ENCODE data around the gene EID1. TPM values are rescaled to one million over a fixed set of nuclear protein-coding genes. Genes with fewer than 3 reads are reported as not detected.

The EID1 gene
- total RNA-seq, 1 experiment from 2014 or later = 104 TPM

DNA sequence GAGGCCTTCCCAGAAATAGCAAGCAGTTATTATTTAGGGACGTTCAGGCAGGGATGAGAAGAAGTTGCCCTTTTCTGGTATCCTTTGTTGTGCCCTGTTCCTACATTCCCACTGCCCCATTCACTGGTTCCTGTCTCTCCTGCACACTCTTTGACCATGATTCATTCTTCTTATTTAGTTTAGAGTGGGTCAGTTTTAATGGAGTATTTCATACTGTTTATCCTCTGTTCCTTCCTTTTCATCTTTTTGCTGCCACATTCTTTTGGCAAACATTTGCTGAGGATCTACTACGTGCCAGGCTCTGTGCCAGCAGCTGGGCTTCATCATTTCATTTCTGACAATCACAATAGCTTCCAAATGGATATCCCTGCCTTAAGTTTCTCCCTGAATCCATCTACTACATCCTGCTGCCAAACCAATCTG lies 11.8 kb upstream of the EID1 start:
- ChIA-PET CTCF (interaction anchor here (1.1 to 1.4 kb wide), 2 partner anchors 10 to 109 kb away, joined by 3 to 5 read pairs; no protein-coding TSS in a partner anchor), POLR2A (no interaction called here)
- Mint-ChIP-seq H3K9me3 (no peaks in the 10 kb centered on the region), H3K4me3 (no peak overlapping the region), H3K36me3 (no peaks in the 10 kb centered on the region), H3K4me1 (peaks cover 11% of the 10 kb centered on the region), H3K27ac (no peak overlapping the region), H3K27me3 (ENCODE audit: low read depth) (no peaks in the 10 kb centered on the region)
- DNase-seq (ENCODE audit: low spot score) = no peak
- no peak for ATAC-seq
- no peak for TF ChIP-seq GRHL2 (CRISPR knock-in tag; IDR thresholded peaks at IDR 0.05; ENCODE audit: insufficient replicate concordance, severe bottlenecking)
- TF ChIP-seq, protein P1, sequence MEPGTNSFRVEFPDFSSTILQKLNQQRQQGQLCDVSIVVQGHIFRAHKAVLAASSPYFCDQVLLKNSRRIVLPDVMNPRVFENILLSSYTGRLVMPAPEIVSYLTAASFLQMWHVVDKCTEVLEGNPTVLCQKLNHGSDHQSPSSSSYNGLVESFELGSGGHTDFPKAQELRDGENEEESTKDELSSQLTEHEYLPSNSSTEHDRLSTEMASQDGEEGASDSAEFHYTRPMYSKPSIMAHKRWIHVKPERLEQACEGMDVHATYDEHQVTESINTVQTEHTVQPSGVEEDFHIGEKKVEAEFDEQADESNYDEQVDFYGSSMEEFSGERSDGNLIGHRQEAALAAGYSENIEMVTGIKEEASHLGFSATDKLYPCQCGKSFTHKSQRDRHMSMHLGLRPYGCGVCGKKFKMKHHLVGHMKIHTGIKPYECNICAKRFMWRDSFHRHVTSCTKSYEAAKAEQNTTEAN (CRISPR knock-in tag; IDR thresholded peaks at IDR 0.05) = no peak
- no peak for TF ChIP-seq ZNF416 (CRISPR knock-in tag; IDR thresholded peaks at IDR 0.05)
- TF ChIP-seq, protein P2, sequence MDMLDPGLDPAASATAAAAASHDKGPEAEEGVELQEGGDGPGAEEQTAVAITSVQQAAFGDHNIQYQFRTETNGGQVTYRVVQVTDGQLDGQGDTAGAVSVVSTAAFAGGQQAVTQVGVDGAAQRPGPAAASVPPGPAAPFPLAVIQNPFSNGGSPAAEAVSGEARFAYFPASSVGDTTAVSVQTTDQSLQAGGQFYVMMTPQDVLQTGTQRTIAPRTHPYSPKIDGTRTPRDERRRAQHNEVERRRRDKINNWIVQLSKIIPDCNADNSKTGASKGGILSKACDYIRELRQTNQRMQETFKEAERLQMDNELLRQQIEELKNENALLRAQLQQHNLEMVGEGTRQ (CRISPR knock-in tag; IDR thresholded peaks at IDR 0.05) = no peak
- TF ChIP-seq, protein P3, sequence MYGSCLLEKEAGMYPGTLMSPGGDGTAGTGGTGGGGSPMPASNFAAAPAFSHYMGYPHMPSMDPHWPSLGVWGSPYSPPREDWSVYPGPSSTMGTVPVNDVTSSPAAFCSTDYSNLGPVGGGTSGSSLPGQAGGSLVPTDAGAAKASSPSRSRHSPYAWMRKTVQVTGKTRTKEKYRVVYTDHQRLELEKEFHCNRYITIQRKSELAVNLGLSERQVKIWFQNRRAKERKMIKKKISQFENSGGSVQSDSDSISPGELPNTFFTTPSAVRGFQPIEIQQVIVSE (CRISPR knock-in tag; IDR thresholded peaks at IDR 0.05; ENCODE audit: borderline replicate concordance) = no peak
- TF ChIP-seq, protein P4, sequence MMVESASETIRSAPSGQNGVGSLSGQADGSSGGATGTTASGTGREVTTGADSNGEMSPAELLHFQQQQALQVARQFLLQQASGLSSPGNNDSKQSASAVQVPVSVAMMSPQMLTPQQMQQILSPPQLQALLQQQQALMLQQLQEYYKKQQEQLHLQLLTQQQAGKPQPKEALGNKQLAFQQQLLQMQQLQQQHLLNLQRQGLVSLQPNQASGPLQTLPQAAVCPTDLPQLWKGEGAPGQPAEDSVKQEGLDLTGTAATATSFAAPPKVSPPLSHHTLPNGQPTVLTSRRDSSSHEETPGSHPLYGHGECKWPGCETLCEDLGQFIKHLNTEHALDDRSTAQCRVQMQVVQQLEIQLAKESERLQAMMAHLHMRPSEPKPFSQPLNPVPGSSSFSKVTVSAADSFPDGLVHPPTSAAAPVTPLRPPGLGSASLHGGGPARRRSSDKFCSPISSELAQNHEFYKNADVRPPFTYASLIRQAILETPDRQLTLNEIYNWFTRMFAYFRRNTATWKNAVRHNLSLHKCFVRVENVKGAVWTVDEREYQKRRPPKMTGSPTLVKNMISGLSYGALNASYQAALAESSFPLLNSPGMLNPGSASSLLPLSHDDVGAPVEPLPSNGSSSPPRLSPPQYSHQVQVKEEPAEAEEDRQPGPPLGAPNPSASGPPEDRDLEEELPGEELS (CRISPR knock-in tag; IDR thresholded peaks at IDR 0.05) = no peak

DNA sequence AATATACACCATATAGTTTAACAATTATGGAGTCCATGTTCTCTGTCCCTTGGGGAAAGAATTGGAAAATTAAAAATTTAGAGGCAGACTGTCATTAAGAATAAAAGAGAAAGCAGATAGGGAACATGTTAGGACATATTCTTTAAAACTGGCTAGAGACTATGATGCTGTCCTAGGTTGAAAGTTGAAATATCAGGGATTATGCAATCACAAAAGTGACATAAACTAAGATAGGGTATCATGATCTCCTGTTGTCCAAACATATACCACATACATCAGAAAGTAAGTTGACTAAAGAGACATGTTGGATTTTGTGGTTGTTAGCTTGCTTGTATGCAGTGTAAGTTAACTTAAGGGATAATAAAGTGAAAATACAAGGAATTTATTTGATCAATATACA lies 9.9 kb upstream of the EID1 start:
- no peaks in the 10 kb centered on the region for H3K9me3 Mint-ChIP-seq
- POLR2A ChIA-PET = no interaction called here

More for the DNA sequence above, 9.9 kb upstream of the EID1 start:
- Mint-ChIP-seq H3K36me3 (no peaks in the 10 kb centered on the region), H3K4me1 (peaks cover 3% of the 10 kb centered on the region), H3K27me3 (ENCODE audit: low read depth) (no peaks in the 10 kb centered on the region), H3K27ac (no peak overlapping the region), H3K4me3 (no peak overlapping the region)
- CTCF ChIA-PET = interaction anchor here (1.2 to 1.4 kb wide), 2 partner anchors 10 to 108 kb away, joined by 3 read pairs; partner anchors contain the start of gene EID1
- no peak for ATAC-seq
- TF ChIP-seq SMAD4 (CRISPR knock-in tag; IDR thresholded peaks at IDR 0.05) (no peak), SOX15 (CRISPR knock-in tag; IDR thresholded peaks at IDR 0.05) (no peak), ZNF121 (CRISPR knock-in tag; IDR thresholded peaks at IDR 0.05) (no peak), RORB (CRISPR knock-in tag; IDR thresholded peaks at IDR 0.05) (no peak), ELF4 (CRISPR knock-in tag; IDR thresholded peaks at IDR 0.05; ENCODE audit: low read depth) (no peak), CREB1 (CRISPR knock-in tag; IDR thresholded peaks at IDR 0.05) (no peak), ZNF263 (CRISPR knock-in tag; IDR thresholded peaks at IDR 0.05; ENCODE audit: low read depth) (no peak), IRF2 (CRISPR knock-in tag; IDR thresholded peaks at IDR 0.05; ENCODE audit: borderline replicate concordance, low read depth) (no peak), ETV6 (CRISPR knock-in tag; IDR thresholded peaks at IDR 0.05) (no peak), NFATC4 (CRISPR knock-in tag; IDR thresholded peaks at IDR 0.05) (no peak), MYBL2 (CRISPR knock-in tag; IDR thresholded peaks at IDR 0.05) (no peak), HMGA2 (CRISPR knock-in tag; IDR thresholded peaks at IDR 0.05) (no peak), ZNF671 (CRISPR knock-in tag; IDR thresholded peaks at IDR 0.05) (no peak)
- TF ChIP-seq, protein P5, sequence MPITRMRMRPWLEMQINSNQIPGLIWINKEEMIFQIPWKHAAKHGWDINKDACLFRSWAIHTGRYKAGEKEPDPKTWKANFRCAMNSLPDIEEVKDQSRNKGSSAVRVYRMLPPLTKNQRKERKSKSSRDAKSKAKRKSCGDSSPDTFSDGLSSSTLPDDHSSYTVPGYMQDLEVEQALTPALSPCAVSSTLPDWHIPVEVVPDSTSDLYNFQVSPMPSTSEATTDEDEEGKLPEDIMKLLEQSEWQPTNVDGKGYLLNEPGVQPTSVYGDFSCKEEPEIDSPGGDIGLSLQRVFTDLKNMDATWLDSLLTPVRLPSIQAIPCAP (CRISPR knock-in tag; IDR thresholded peaks at IDR 0.05) = no peak
- TF ChIP-seq, protein P6, sequence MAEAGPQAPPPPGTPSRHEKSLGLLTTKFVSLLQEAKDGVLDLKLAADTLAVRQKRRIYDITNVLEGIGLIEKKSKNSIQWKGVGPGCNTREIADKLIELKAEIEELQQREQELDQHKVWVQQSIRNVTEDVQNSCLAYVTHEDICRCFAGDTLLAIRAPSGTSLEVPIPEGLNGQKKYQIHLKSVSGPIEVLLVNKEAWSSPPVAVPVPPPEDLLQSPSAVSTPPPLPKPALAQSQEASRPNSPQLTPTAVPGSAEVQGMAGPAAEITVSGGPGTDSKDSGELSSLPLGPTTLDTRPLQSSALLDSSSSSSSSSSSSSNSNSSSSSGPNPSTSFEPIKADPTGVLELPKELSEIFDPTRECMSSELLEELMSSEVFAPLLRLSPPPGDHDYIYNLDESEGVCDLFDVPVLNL (CRISPR knock-in tag; IDR thresholded peaks at IDR 0.05; ENCODE audit: borderline replicate concordance, low read depth) = no peak
- TF ChIP-seq, protein P7, sequence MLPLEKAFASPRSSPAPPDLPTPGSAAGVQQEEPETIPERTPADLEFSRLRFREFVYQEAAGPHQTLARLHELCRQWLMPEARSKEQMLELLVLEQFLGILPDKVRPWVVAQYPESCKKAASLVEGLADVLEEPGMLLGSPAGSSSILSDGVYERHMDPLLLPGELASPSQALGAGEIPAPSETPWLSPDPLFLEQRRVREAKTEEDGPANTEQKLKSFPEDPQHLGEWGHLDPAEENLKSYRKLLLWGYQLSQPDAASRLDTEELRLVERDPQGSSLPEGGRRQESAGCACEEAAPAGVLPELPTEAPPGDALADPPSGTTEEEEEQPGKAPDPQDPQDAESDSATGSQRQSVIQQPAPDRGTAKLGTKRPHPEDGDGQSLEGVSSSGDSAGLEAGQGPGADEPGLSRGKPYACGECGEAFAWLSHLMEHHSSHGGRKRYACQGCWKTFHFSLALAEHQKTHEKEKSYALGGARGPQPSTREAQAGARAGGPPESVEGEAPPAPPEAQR (CRISPR knock-in tag; IDR thresholded peaks at IDR 0.05) = no peak
- DNase-seq (ENCODE audit: low spot score) = no peak

Measured in WTC11 (cell line).